GM18502 (cell line): Measurements from ENCODE around the gene SHANK2.
"Not testable (repeated sequence)": the region's sequence is repeated elsewhere in the genome, so short reads cannot be mapped to it uniquely, and the experiment has no call there.

Source experiments
- ATAC-seq: cut with Tn5 transposase; IDR thresholded peaks from one replicate; pipeline ENCODE4 v1.9.1; 2021; ENCODE audit warnings: mild to moderate bottlenecking; ENCODE audit not compliant: unreplicated experiment, poor library complexity

SHANK2 gene

GRCh38 chr11:71246559-71246958 is 5.8 kb downstream of the SHANK2 start:
- no peak for ATAC-seq

- no peak for ATAC-seq
Measured at GRCh38 chr11:71245601-71246391, 6.6 kb downstream of the SHANK2 start.

GRCh38 chr11:71244116-71244810 is 8.1 kb downstream of the SHANK2 start:
- ATAC-seq: no peak

- ATAC-seq: no peak
Measured at GRCh38 chr11:71242391-71242790, 10.0 kb downstream of the SHANK2 start.

- ATAC-seq: no peak
Measured at GRCh38 chr11:71241721-71242259, 10.6 kb downstream of the SHANK2 start.

- ATAC-seq: no peak
Measured at GRCh38 chr11:71240865-71241691, 11.3 kb downstream of the SHANK2 start.

- ATAC-seq: no peak
Measured at GRCh38 chr11:71240061-71240690, 12.2 kb downstream of the SHANK2 start.

- ATAC-seq: no peak
Measured at GRCh38 chr11:71239581-71239980, 12.8 kb downstream of the SHANK2 start.

- no peak for ATAC-seq
Measured at GRCh38 chr11:71238941-71239340, 13.4 kb downstream of the SHANK2 start.

GRCh38 chr11:71238285-71238875 is 14.0 kb downstream of the SHANK2 start:
- ATAC-seq: no peak

- ATAC-seq: no peak
Measured at GRCh38 chr11:71237853-71238252, 14.5 kb downstream of the SHANK2 start.

GRCh38 chr11:71236836-71237475 is 15.4 kb downstream of the SHANK2 start:
- no peak for ATAC-seq

- ATAC-seq: no peak
Measured at GRCh38 chr11:71235719-71236118, 16.7 kb downstream of the SHANK2 start.

GRCh38 chr11:71233896-71234852 is 18.2 kb downstream of the SHANK2 start:
- not testable (repeated sequence) for ATAC-seq

GRCh38 chr11:71232364-71232763 is 20.0 kb downstream of the SHANK2 start:
- ATAC-seq: no peak

- no peak for ATAC-seq
Measured at GRCh38 chr11:71228961-71229360, 23.4 kb downstream of the SHANK2 start.

- no peak for ATAC-seq
Measured at GRCh38 chr11:71227058-71227659, 25.2 kb downstream of the SHANK2 start.
